GM12891 (cell line): ENCODE measurements around the gene ID1.

Experiments
- PAX5 ChIP-seq: IDR thresholded peaks from 2 replicates; pipeline ENCODE4 v1.6.1; 2011; ENCODE audit warnings: low read length, moderate library complexity, mild to moderate bottlenecking; ENCODE audit not compliant: insufficient read depth, severe bottlenecking
- POLR2A ChIP-seq: IDR thresholded peaks from 2 replicates; pipeline ENCODE4 v1.6.1; 2011; ENCODE audit warnings: low read depth, low read length, control low read depth
- POLR2AphosphoS5 ChIP-seq: IDR thresholded peaks from 2 replicates; pipeline ENCODE4 v1.6.1; 2011; ENCODE audit warnings: low read depth, low read length, control low read depth
- POU2F2 ChIP-seq: IDR thresholded peaks from 2 replicates; pipeline ENCODE4 v1.6.1; 2011; ENCODE audit warnings: low read depth, mild to moderate bottlenecking, control low read depth, low read length, moderate library complexity
- SPI1 ChIP-seq: IDR thresholded peaks from 2 replicates; pipeline ENCODE4 v1.6.1; 2011; ENCODE audit warnings: low read depth, low read length, control low read depth
- TAF1 ChIP-seq: IDR thresholded peaks from 2 replicates; pipeline ENCODE4 v1.6.1; 2011; ENCODE audit warnings: low read depth, low read length, control low read depth

DNA sequence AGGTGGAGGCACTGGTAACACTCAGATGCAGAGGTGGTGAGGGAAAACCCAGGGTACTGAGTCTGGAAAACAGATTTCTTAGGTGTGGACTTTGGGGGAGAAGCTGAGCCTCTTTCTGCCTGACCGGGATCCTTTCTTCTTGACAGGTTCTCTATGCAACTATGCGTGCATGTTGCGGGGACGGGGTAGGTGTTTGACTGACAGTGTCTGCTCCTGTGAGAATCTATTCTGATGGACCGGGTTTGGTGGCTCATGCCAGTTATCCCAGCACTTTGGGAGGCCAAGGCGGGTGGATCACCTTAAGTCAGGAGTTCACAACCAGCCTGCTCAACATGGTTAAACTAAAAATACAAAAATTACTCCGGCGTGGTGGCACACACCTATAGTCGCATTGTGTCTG lies 27.9 kb upstream of the ID1 start:
- no peak for TF ChIP-seq POLR2AphosphoS5
- TF ChIP-seq POLR2A: no peak
- no peak for TF ChIP-seq TAF1
- TF ChIP-seq SPI1: no peak
- no peak for TF ChIP-seq PAX5
- TF ChIP-seq POU2F2: no peak
